ENCODE results near the gene COL6A1. TPM values are rescaled to one million over a fixed set of nuclear protein-coding genes. Genes with fewer than 3 reads are reported as not detected.

Gene COL6A1
- total RNA-seq, 1 experiment from 2014 or later: 193 TPM

DNA sequence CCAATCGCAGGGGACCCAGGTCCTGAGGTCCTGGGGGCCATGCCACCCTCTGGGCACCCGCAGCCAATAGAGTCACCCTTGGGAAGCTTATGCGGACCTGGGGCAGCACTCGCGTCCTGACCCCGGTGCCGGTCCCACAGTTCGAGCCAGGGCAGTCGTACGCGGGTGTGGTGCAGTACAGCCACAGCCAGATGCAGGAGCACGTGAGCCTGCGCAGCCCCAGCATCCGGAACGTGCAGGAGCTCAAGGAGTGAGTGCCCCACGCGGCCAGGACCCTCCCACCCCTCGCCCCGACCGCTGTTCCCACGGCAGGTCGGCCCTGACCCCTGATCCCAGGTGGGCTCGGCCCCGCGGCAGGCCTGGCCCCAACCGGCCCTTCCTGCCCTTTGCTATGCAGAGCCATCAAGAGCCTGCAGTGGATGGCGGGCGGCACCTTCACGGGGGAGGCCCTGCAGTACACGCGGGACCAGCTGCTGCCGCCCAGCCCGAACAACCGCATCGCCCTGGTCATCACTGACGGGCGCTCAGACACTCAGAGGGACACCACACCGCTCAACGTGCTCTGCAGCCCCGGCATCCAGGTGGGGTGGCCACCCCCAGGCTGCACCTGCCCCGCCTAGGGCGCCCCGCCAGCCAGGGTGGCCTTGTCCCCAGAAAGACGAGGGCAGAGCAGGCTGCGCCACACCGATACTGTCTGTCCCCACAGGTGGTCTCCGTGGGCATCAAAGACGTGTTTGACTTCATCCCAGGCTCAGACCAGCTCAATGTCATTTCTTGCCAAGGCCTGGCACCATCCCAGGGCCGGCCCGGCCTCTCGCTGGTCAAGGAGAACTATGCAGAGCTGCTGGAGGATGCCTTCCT is 20.5 kb downstream of the COL6A1 start:
- Histone ChIP-seq H3K27me3 (ENCODE audit: insufficient read depth, low read length) (no peaks in the 10 kb centered on the region), H3K9ac (ENCODE audit: extremely low read depth, insufficient read length, low read length) (no peak overlapping the region), H2BK20ac (ENCODE audit: low read depth, low read length, poor library complexity, severe bottlenecking) (no peak overlapping the region), H2BK5ac (ENCODE audit: insufficient read length, low read length) (no peak overlapping the region), H3T11ph (ENCODE audit: low read length) (no peak overlapping the region), H3K79me1 (ENCODE audit: insufficient read depth, low read depth, low read length, poor library complexity, severe bottlenecking) (no peaks in the 10 kb centered on the region), H3K23ac (ENCODE audit: insufficient read length, low read depth, low read length) (no peak overlapping the region), H3K4me2 (ENCODE audit: insufficient read depth, insufficient read length, low read length) (no peak overlapping the region), H2BK12ac (ENCODE audit: insufficient read length, low read depth, low read length) (no peak overlapping the region), H3K23me2 (ENCODE audit: insufficient read length, low read depth, low read length, poor library complexity, severe bottlenecking) (no peaks in the 10 kb centered on the region), H3K14ac (ENCODE audit: insufficient read depth, low read length) (no peak overlapping the region), H3K9me3 (ENCODE audit: control insufficient read depth, low read depth, low read length) (no peaks in the 10 kb centered on the region), H4K20me1 (ENCODE audit: control insufficient read depth, insufficient read depth, insufficient read length) (no peaks in the 10 kb centered on the region), H3K27ac (ENCODE audit: insufficient read length, low read depth, low read length) (no peak overlapping the region), H2AFZ (ENCODE audit: low read length) (no peak overlapping the region), H4K8ac (replicated peaks; ENCODE audit: insufficient read length, low read depth, low read length) (no peak overlapping the region), H3K18ac (ENCODE audit: insufficient read length, low read depth, low read length) (no peak overlapping the region), H3K56ac (ENCODE audit: insufficient read length, low read depth, low read length) (no peak overlapping the region), H2AK5ac (ENCODE audit: insufficient read length, low read length) (no peak overlapping the region), H3K79me2 (ENCODE audit: insufficient read depth, low read length) (no peaks in the 10 kb centered on the region), H2BK15ac (ENCODE audit: low read depth, low read length) (no peak overlapping the region), H2BK120ac (ENCODE audit: low read depth, low read length, poor library complexity, severe bottlenecking) (no peak overlapping the region), H3K4me1 (ENCODE audit: insufficient read depth, low read length) (no peaks in the 10 kb centered on the region), H4K5ac (ENCODE audit: insufficient read length, low read depth, low read length) (no peak overlapping the region), H4K91ac (ENCODE audit: insufficient read length, low read depth, low read length) (no peak overlapping the region), H3K4ac (ENCODE audit: low read depth, low read length) (no peak overlapping the region)
- H3K27ac Mint-ChIP-seq: peak overlapping the region in 1 of 3 experiments; percentile 35; a peak in 1 of 7 replicates
- peak; percentile 21 for DNase-seq
- no CpG with 5 or more reads among the region's 51 CpGs for WGBS (ENCODE audit: extremely low coverage, insufficient read length, low lambda C conversion rate)
- no peaks in the 10 kb centered on the region for H3K4me1 Mint-ChIP-seq
- peaks cover 3 to 5% of the 10 kb centered on the region in 2 experiments; a peak in 2 of 5 replicates for H3K9me3 Mint-ChIP-seq
- TF ChIP-seq, protein P1, sequence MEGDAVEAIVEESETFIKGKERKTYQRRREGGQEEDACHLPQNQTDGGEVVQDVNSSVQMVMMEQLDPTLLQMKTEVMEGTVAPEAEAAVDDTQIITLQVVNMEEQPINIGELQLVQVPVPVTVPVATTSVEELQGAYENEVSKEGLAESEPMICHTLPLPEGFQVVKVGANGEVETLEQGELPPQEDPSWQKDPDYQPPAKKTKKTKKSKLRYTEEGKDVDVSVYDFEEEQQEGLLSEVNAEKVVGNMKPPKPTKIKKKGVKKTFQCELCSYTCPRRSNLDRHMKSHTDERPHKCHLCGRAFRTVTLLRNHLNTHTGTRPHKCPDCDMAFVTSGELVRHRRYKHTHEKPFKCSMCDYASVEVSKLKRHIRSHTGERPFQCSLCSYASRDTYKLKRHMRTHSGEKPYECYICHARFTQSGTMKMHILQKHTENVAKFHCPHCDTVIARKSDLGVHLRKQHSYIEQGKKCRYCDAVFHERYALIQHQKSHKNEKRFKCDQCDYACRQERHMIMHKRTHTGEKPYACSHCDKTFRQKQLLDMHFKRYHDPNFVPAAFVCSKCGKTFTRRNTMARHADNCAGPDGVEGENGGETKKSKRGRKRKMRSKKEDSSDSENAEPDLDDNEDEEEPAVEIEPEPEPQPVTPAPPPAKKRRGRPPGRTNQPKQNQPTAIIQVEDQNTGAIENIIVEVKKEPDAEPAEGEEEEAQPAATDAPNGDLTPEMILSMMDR (conservative IDR thresholded peaks at IDR 0.05): no peak
- H3K27me3 Mint-ChIP-seq (ENCODE audit: low read depth): no peaks in the 10 kb centered on the region
- H3K36me3 Mint-ChIP-seq (ENCODE audit: insufficient read depth in 1 of 3, low read depth in 3 of 3): peaks cover 14 to 35% (median 16%) of the 10 kb centered on the region in 3 experiments
- H3K4me3 Mint-ChIP-seq: no peak overlapping the region
